Uterus (tissue), 4 donors: ENCODE data around the gene GATAD2A. TPM values are rescaled to one million over a fixed set of nuclear protein-coding genes. Genes with fewer than 3 reads are reported as not detected.

Experiments
- DNase-seq, 2 donors: peaks; one replicate each; pipeline ENCODE4 v3.0.0-alpha.2; 2019 to 2020
- H3K27ac ChIP-seq, 2 donors: fragments of 200-600 bp; sonication (generic); 1 replicate in 1 of 2; 2 replicates in 1 of 2; pipeline ENCODE4 v1.5.1; 2016 to 2018
- H3K27me3 ChIP-seq, 2 donors: fragments of 200-600 bp; sonication (generic); one replicate each; pipeline ENCODE4 v1.5.1; 2018 to 2019; ENCODE audit warnings: control low read depth in 1 of 2
- H3K36me3 ChIP-seq, 2 donors: fragments of 200-600 bp; sonication (generic); one replicate each; pipeline ENCODE4 v1.5.1; 2019; ENCODE audit warnings: control low read depth in 1 of 2
- H3K4me1 ChIP-seq, 2 donors: fragments of 200-600 bp; sonication (generic); one replicate each; pipeline ENCODE4 v1.5.1; 2018 to 2019; ENCODE audit warnings: control low read depth in 1 of 2
- H3K4me3 ChIP-seq, 2 donors: fragments of 200-600 bp; sonication (generic); 1 replicate in 1 of 2; 2 replicates in 1 of 2; pipeline ENCODE4 v1.5.1; 2018 to 2019; ENCODE audit warnings: mild to moderate bottlenecking in 1 of 2
- H3K9me3 ChIP-seq, 2 donors: fragments of 200-600 bp; sonication (generic); one replicate each; pipeline ENCODE4 v1.5.1; 2019; ENCODE audit warnings: control low read depth in 1 of 2
- CTCF ChIP-seq, 4 experiments: fragments of 200-600 bp in 2 of 4; fragments of 450-650 bp in 2 of 4; sonication (generic) in 2 of 4; IDR thresholded peaks; one replicate each; pipeline ENCODE4 v1.5.1; 2016 to 2019; ENCODE audit warnings: antibody characterized with exemption in 4 of 4, mild to moderate bottlenecking in 2 of 4, moderate library complexity in 1 of 4
- POLR2A ChIP-seq, 2 donors: fragments of 450-650 bp; IDR thresholded peaks; one replicate each; pipeline ENCODE4 v1.6.1; 2016; ENCODE audit warnings: antibody characterized with exemption in 2 of 2, mild to moderate bottlenecking in 1 of 2, moderate library complexity in 1 of 2
- intact Hi-C: fragments of 100-400 bp; cut with DNase I; formaldehyde crosslinking; loops from one replicate; pipeline ENCODE4 v1.15.1; 2023; ENCODE audit warnings: low total_unique reads
- total RNA-seq, 4 donors: library from RNA; depleted of rRNA in 3 of 4; stranded (reverse); fragments of >200 nt in 3 of 4; gene quantifications; one replicate each; pipeline versions ENCODE4 v1.1.0 to v1.2.4, GENCODE V29; 2014 to 2023
- donor health status: DM: yes; HTN: yes; CAD: no.

GATAD2A gene
- total RNA-seq, 4 donors from 2014 or later, result 9.7 to 65.1 (median 22.3) TPM

- Histone ChIP-seq H3K27ac (no peak overlapping the region), H3K4me3 (no peak overlapping the region), H3K36me3 (no peaks in the 10 kb centered on the region), H3K9me3 (no peaks in the 10 kb centered on the region), H3K27me3 (no peaks in the 10 kb centered on the region), H3K4me1 (no peaks in the 10 kb centered on the region)
- no peak for DNase-seq
- TF ChIP-seq CTCF (IDR thresholded peaks at IDR 0.05) (no peak), POLR2A (IDR thresholded peaks at IDR 0.05) (no peak)
- intact Hi-C loops, result no loop called here
Measured at GRCh38 chr19:19417628-19418245, 12.3 kb downstream of the GATAD2A start.

GRCh38 chr19:19418555-19419260 is 13.2 kb downstream of the GATAD2A start:
- H3K9me3 ChIP-seq, result no peaks in the 10 kb centered on the region
- H3K4me3 ChIP-seq, result no peak overlapping the region
- no peaks in the 10 kb centered on the region for H3K36me3 ChIP-seq
- no peak overlapping the region for H3K27ac ChIP-seq
- H3K4me1 ChIP-seq, result no peaks in the 10 kb centered on the region
- TF ChIP-seq POLR2A (IDR thresholded peaks at IDR 0.05) (no peak), CTCF (IDR thresholded peaks at IDR 0.05) (no peak)
- DNase-seq, result no peak
- no peaks in the 10 kb centered on the region for H3K27me3 ChIP-seq
- intact Hi-C loops, result no loop called here

- Histone ChIP-seq H3K4me1 (no peaks in the 10 kb centered on the region), H3K4me3 (no peak overlapping the region), H3K9me3 (no peaks in the 10 kb centered on the region), H3K36me3 (no peaks in the 10 kb centered on the region), H3K27ac (no peak overlapping the region), H3K27me3 (no peaks in the 10 kb centered on the region)
- intact Hi-C loops, result no loop called here
- DNase-seq, result no peak
- no peak for TF ChIP-seq POLR2A (IDR thresholded peaks at IDR 0.05)
- no peak for TF ChIP-seq CTCF (IDR thresholded peaks at IDR 0.05)
Measured at GRCh38 chr19:19420570-19421298, 15.3 kb downstream of the GATAD2A start.

GRCh38 chr19:19421299-19421696 is 15.8 kb downstream of the GATAD2A start:
- Histone ChIP-seq H3K4me1 (no peaks in the 10 kb centered on the region), H3K4me3 (no peak overlapping the region), H3K27ac (no peak overlapping the region), H3K9me3 (no peaks in the 10 kb centered on the region), H3K27me3 (no peaks in the 10 kb centered on the region), H3K36me3 (no peaks in the 10 kb centered on the region)
- no peak for DNase-seq
- TF ChIP-seq POLR2A (IDR thresholded peaks at IDR 0.05), result no peak
- TF ChIP-seq CTCF (IDR thresholded peaks at IDR 0.05), result no peak
- intact Hi-C loops, result no loop called here

GRCh38 chr19:19422156-19422555 is 16.7 kb downstream of the GATAD2A start:
- DNase-seq, result no peak
- no peak overlapping the region for H3K4me3 ChIP-seq
- H3K27me3 ChIP-seq, result no peaks in the 10 kb centered on the region
- TF ChIP-seq CTCF (IDR thresholded peaks at IDR 0.05), result no peak
- TF ChIP-seq POLR2A (IDR thresholded peaks at IDR 0.05), result no peak
- no peak overlapping the region for H3K27ac ChIP-seq
- intact Hi-C loops, result no loop called here
- no peaks in the 10 kb centered on the region for H3K9me3 ChIP-seq
- H3K4me1 ChIP-seq, result no peaks in the 10 kb centered on the region
- no peaks in the 10 kb centered on the region for H3K36me3 ChIP-seq
